D721Med (cell line): ENCODE data around the gene RAD51.

Experiments
- DNase-seq: peaks from one replicate; pipeline ENCODE4 v3.0.0; 2011; ENCODE audit warnings: low spot score; ENCODE audit not compliant: insufficient read length
- FAIRE-seq: peaks from 2 replicates; lab custom pipeline; 2011; peaks lifted over from hg19 to GRCh38; lab: Jason Lieb, UNC
- TF ChIP-seq, protein P1 (sequence below): IDR thresholded peaks from 2 replicates; pipeline ENCODE4 v1.5.1; 2012; ENCODE audit warnings: mild to moderate bottlenecking, control low read depth; ENCODE audit not compliant: insufficient read depth; ENCODE audit errors: missing control alignments

Gene RAD51

GRCh38 chr15:40739854-40740253 is 44.9 kb downstream of the RAD51 start:
- DNase-seq (no peak), FAIRE-seq (no peak)
- TF ChIP-seq, protein P1, sequence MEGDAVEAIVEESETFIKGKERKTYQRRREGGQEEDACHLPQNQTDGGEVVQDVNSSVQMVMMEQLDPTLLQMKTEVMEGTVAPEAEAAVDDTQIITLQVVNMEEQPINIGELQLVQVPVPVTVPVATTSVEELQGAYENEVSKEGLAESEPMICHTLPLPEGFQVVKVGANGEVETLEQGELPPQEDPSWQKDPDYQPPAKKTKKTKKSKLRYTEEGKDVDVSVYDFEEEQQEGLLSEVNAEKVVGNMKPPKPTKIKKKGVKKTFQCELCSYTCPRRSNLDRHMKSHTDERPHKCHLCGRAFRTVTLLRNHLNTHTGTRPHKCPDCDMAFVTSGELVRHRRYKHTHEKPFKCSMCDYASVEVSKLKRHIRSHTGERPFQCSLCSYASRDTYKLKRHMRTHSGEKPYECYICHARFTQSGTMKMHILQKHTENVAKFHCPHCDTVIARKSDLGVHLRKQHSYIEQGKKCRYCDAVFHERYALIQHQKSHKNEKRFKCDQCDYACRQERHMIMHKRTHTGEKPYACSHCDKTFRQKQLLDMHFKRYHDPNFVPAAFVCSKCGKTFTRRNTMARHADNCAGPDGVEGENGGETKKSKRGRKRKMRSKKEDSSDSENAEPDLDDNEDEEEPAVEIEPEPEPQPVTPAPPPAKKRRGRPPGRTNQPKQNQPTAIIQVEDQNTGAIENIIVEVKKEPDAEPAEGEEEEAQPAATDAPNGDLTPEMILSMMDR: no peak

GRCh38 chr15:40743485-40743901 is 48.5 kb downstream of the RAD51 start:
- FAIRE-seq (no peak), DNase-seq (no peak)
- TF ChIP-seq, protein P1: no peak

- FAIRE-seq (no peak), DNase-seq (no peak)
- TF ChIP-seq, protein P1: no peak
Measured at GRCh38 chr15:40743921-40744814, 49.2 kb downstream of the RAD51 start.

DNA sequence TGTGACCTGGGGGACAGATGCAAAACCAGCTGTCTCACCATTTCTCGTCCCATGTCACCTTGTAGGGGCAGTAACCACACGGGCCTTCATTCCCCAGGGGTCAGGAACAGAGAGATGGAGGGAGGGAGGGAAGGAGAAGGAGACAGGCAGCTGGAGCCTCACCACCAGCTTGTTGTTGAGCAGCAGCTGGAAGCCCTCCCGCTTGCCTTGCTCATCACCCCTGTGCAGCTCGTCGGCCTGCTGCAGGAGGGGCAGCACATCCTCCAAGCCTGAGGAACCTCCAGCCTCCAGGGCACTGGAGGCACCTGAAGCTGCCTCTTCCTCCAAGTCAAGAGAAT is 49.8 kb downstream of the RAD51 start:
- TF ChIP-seq, protein P1: no peak
- no peak for DNase-seq
- no peak for FAIRE-seq

DNA sequence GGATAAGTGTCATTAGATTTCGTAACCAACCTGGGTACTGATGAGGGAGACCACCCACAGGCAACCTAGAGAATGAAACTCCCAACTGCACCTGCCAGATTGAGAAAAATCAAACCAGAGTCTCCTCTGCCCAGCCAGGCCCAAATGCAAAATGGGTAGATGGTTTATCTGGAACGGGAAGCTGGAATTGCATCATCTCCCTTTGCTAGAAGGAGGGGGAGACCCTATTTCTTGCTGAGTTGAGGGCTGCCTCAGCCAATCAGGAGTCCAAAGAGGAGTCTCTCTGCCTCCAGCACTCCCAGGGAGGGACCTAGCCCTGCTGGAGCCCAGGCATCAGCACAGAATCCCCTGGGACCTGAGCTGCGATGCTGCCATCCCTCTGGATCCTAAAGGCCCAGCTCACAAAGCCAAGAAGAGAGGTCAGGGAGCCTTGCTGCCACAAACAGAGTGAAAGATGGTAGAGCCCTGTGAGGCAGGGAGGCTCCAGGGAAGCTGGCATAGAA is 52.0 kb downstream of the RAD51 start:
- TF ChIP-seq, protein P1: no peak
- DNase-seq (no peak), FAIRE-seq (no peak)

DNA sequence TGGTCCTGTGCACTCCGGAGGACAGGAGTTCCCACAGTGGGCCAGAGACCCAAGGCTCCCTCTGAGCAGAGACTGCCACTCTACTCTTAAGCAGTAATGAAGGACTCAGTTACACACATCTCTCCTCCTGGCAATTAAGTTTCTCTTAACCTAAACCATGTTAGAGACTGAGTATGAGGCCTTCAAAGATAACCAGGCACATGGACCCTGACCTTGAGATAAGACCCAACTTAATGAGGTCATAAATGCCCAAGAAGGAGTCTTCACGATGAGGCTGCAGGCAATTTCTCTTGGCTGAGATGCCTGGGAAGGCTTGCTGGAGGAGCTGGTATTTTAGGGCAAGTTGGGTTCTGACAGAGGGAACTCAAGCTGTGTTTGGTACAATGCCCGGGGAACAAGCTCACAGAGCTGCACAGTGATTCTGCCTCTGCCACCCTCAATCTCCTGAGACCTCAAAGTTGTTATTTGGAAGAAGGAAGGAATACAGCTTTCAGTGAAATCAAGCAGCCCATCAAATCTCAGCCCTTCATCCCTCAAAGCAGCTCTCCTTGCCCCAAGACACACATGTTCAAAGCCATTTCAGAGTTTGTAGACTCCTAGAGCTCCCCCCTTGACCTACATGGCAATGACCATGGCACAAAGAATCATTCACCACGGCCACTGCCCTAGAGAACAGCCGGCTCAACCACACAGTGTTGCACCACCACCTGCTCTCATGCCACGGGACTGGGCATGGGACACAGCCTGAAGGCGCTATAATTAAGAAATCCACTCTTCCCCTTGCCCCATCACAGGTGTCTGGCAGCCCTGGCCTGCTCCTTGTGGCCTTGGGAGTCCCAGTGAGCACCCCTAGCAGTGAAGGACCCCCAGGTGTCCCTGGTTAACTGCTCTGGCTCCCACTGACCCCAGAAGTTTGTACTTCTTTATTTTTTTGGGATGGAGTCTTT is 53.0 kb downstream of the RAD51 start:
- FAIRE-seq (no peak), DNase-seq (no peak)
- TF ChIP-seq, protein P1: no peak
